Stimulated activated CD4-positive, alpha-beta T cell treated with anti-CD3 and anti-CD28 coated beads, Interleukin-12 subunit alpha, Interleukin-12 subunit beta, amount 100 ng/mL, for 48 hours (primary cell): ENCODE measurements around the gene CPN2.
A peak's percentile ranks its signal among the peaks of the same experiment; 100 is the strongest.

Source experiments
- DNase-seq, 3 donors: peaks; one replicate each; pipeline ENCODE4 v3.0.0-alpha.2; 2020; ENCODE audit warnings: low read depth in 2 of 3, low spot score in 1 of 3

Gene CPN2

GRCh38 chr3:194315088-194315964, 35.8 kb downstream of the CPN2 start:
- peak; percentile 58 to 83 (median 76) for DNase-seq

GRCh38 chr3:194314388-194315068, 36.6 kb downstream of the CPN2 start:
- DNase-seq = no peak

GRCh38 chr3:194313560-194314387, 37.4 kb downstream of the CPN2 start:
- no peak for DNase-seq

- DNase-seq = no peak
Measured at GRCh38 chr3:194312743-194313281, 38.3 kb downstream of the CPN2 start.

- no peak for DNase-seq
Measured at GRCh38 chr3:194312186-194312742, 38.9 kb downstream of the CPN2 start.

GRCh38 chr3:194311000-194311399, 40.1 kb downstream of the CPN2 start:
- DNase-seq = no peak

GRCh38 chr3:194310060-194310835, 40.9 kb downstream of the CPN2 start:
- no peak for DNase-seq

- no peak for DNase-seq
Measured at GRCh38 chr3:194308601-194309449, 42.3 kb downstream of the CPN2 start.

GRCh38 chr3:194307849-194308248, 43.3 kb downstream of the CPN2 start:
- no peak for DNase-seq

- DNase-seq = no peak
Measured at GRCh38 chr3:194306771-194307640, 44.1 kb downstream of the CPN2 start.

GRCh38 chr3:194306109-194306686, 44.9 kb downstream of the CPN2 start:
- DNase-seq = no peak

- no peak for DNase-seq
Measured at GRCh38 chr3:194305356-194306108, 45.6 kb downstream of the CPN2 start.

- DNase-seq = no peak
Measured at GRCh38 chr3:194304186-194304917, 46.8 kb downstream of the CPN2 start.

- no peak for DNase-seq
Measured at GRCh38 chr3:194303749-194304148, 47.4 kb downstream of the CPN2 start.

GRCh38 chr3:194301730-194302129, 49.4 kb downstream of the CPN2 start:
- DNase-seq = no peak

GRCh38 chr3:194300936-194301335, 50.2 kb downstream of the CPN2 start:
- no peak for DNase-seq

GRCh38 chr3:194300382-194300758, 50.8 kb downstream of the CPN2 start:
- no peak for DNase-seq
